GM18868 (cell line): Measurements from ENCODE around the gene RAPGEF4.

Experiments
- ATAC-seq: cut with Tn5 transposase; IDR thresholded peaks from one replicate; pipeline ENCODE4 v1.9.1; 2021; ENCODE audit warnings: mild to moderate bottlenecking, moderate library complexity; ENCODE audit not compliant: unreplicated experiment

RAPGEF4 gene

DNA sequence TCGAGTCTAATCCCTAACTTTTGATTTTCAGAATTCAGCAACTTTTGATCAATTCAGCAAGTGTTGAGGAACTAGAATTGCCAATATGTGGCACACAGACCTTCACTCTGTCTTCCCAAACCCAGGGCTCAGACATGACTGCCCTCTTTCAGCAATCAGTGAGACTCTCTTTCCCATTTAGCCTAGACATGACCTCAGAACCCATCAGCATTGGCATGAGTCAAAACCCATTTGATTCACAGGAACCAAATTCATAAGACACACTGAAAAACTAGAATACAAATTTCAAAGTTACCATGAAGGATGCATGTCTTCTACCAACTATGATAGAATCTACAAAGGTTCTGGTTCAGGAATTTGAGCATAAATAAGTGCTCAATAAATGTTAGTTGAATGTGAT, 226.4 kb downstream of the RAPGEF4 start:
- no peak for ATAC-seq

DNA sequence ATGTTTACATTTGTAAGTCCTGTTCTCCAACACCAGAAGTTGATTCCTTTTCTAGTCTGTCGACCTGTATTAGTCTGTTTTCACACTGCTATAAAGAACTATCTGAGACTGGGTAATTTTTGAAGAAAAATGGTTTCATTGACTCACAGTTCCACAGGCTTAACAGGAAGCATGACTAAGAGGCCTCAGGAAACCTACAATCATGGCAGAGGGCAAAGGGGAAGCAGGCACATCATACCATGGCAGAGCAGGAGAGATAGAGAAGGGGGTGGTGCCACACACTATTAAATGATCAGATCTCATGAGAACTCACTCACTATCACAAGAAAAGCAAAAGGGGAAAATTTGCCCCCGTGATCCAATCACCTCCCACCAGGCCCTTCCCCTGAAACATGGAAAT, 227.2 kb downstream of the RAPGEF4 start:
- ATAC-seq = no peak

DNA sequence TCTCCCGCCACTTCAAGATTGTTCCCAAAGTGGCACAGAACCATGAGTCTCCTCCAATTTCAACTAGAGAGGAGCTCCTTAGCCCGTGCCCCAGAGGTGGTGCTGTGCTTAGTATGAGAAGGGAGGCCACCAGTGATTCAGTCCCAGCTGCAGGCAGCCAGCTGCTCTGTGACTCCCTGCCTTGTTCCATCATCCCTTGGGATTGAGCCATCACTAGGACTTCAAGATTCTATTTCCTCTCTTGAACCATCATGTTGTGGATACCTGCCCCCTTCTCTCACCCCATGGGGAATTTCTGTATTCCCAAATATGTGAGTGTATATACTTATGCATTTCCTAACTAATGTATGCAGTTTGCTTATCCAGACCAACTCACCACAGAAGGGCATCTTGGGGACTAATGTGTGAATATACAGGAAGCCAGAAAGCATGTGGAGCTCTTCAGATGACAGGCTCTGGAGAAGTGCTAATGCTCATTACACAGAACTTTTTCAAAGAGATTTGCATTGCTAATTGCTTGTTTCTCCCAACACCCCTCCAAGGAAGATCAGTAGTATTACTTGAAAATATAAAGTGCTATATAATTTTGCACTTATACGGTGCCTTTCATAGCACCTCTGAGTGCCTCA, 229.0 kb downstream of the RAPGEF4 start:
- no peak for ATAC-seq

DNA sequence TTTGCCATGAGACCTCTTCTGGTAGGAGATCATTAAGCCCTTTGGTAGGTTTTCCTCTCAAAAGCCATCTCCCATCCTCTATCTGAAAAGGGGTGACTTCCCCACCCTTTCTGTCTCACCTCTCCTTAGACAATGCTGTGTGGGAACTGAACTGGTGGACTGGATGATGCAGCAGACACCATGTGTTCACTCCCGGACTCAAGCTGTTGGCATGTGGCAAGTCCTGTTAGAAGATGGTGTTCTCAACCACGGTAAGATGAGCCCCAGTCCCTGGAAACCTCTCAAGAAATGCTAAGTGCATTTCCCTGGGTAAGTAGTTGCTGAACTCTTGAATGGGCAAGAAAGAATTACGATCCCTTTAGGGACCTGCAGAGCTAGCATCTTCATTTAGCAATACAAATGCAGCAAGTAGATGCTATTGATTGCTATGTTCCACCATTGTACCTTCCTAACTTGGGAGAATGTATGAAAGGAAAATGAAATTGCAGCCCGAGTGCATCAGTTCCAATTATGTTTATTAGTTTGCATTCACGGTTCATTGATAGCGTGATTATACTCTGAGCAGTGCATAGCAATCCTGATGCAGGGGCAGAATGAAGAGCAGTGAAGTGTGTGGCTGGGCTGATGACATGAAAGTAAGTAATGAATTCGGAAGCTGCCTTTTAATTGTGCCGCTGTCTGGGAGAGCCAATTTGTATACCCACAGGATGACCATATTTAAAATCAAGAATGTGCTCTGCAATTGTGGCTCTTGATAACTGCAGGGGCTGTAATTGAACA, 230.0 kb downstream of the RAPGEF4 start:
- no peak for ATAC-seq

DNA sequence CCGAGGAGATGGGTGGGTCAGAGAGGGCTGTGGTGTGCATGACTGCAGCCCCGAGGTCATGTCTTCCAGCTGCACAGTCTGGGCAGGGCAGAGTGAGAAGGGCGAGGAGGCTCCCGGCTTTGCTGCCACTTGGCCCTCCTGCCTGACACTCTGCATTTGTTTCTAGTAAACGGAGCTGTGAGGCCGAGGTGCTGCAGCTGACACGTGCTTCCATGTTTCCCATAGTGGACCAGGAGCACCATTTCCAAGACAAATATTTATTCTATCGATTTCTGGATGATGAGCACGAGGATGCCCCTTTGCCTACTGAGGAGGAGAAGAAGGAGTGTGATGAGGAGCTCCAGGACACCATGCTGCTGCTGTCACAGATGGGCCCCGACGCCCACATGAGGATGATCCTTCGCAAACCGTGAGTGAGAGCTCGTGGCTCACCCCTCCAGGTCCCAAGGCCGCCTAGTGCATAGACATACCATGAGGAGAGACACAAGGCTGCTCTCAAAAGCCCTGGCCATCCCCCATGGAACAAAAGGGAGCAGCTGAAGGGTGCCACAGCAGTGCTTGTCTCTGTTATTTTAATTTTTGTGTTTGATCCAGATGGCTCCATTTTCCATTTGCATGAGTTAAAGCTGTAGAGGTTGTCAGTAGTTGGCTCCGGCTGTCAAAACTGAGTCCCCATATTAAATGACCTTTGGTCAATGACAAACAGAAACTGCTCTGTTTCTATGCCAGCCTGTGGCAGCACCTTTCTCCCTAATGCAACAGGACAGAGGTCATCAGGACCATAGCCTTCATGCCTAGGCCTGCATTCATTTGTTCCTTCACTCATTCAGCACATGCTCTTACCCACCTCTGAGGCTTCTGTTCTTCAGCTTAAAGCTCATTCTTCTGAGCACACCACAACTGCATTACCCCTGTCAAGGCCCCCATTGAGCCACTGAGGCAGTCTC, 231.7 kb downstream of the RAPGEF4 start:
- no peak for ATAC-seq

DNA sequence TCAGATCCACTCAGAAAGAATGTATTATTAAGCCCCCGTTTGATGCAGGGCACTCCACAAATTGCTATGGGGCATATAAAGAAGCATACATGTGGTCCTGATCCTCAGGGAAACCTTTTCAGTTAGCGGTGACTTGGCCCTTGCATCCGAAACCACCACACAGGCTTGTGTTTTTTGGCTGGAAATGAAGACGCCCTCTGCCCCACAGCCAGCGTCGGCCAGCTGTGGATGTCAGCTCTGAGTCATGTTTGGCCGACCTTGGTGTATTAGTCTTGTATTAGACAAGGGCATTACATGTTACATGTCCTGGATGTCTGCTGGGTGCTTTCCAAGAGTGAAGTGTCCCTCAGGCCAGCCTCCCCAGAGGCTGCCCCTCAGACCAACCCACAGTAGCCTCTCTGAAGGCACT, 232.4 kb downstream of the RAPGEF4 start:
- ATAC-seq = no peak

DNA sequence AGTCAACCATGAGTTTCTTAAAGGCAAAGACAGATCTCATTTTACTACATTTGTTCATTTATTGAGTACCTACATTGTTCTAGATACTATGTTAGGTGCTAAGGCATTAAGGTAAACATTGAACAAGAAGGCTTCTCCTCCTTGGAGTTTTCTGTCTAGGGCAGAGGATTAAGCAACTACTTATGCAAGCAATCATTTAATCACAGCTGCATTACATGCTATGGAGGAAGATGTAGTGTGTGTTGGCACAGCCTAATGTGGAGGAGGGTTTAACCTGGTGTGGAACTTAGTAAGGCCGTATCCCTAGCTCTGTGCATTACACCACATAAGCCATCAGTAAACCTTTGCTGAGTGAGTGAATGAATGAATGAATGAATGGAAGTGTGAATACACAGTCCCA, 233.5 kb downstream of the RAPGEF4 start:
- ATAC-seq = no peak

DNA sequence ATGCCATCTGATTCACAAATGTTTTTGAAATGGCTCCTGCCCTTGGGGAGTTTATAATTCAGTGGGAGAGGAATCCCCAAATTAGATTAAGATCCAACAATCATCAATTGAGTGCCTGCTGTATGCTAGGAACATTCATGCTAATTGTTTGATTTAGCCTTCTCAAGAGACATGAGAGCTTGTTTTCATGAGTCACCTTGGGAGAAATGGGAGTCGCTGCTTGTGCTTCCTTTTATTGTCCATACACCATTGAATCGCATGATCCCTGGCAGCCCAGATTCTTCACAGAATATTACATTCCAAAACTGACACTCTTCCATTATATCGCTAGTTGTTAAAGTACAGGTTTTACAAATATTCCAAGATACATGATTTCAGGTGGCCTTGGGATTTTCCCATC, 234.0 kb downstream of the RAPGEF4 start:
- no peak for ATAC-seq

DNA sequence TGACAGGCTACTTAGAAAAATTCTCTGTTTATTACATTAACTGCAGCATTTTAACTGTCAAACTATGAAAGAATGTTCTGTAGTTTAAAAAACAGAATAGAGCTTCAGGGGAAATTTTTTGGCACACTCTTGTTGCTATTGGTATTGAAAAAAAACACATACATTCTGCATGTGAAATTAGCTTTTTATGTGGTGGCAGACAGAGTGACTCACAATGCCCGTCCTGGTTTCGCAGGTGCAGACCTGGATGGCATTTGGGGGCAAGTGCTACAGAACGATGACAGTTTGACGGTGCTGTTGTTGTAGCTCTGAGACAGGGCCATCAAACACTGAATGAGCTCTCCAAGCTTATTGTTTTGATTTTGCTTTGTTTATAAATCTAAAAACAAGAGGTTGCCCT, 235.0 kb downstream of the RAPGEF4 start:
- ATAC-seq = no peak

DNA sequence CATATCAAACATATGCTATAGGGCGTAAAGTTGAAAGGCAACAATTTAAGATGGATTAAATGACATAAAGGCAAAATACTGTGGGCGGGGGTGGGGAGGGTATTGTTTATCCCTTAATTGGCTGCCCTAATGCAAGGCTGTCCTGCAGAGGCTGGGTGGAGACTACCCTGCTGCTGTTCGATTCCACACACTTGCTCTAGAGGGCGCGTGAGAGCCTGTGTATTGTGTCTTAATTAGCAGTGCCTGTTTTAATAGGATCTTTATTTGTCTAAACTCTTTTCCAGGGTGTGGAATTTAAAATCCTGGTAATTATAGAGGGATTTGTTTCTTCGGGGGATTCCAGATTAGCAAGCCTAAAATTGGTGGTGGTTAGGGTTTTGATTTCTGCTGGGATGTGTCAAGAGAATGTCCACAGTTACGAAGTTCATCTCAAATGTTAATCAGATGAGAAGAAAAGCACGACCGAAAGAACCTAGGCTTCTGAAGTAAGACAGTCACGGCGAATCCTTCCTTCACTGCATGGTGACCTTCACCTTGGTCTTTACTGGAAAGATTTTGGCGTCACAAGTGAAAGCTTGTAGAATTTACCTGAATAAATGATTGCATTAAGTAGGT, 236.5 kb downstream of the RAPGEF4 start:
- ATAC-seq = no peak

DNA sequence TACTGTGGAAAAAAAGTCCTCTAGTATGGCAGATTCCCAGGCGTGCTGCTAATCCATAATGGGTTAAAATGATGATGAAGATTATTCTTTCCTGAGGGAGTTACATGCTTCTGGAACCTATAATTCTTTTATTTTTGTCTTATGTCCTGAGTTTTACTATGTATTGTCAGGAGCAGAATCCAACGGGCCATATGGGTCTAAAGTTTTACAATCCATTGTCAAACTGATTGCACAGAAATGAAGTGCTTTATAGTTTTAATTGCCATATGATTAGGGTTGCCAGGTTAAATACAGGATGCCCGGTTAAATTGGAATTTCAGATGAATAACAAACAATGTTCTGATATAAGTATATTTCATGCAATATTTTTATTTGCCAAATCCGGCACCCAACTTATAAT, 239.1 kb downstream of the RAPGEF4 start:
- no peak for ATAC-seq

DNA sequence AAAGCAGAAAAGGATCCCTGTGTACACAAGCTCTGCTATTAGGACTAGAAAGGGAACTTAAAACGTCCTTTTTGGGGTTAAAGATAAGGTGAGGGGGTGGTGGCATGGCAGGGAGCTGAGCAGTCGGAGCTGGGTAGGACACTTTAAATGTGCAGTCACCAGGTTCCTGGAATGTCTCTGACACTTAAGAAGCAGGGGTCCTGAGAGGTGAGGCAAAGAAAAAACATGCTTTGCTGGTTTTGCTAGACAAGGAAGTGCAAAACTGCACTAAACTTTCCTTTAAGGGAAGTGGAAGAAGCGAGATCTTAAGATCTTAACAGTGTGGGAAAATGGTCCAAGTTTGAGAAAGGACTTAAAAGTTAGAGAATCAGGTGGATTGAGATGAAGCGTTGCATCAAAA, 240.5 kb downstream of the RAPGEF4 start:
- no peak for ATAC-seq

DNA sequence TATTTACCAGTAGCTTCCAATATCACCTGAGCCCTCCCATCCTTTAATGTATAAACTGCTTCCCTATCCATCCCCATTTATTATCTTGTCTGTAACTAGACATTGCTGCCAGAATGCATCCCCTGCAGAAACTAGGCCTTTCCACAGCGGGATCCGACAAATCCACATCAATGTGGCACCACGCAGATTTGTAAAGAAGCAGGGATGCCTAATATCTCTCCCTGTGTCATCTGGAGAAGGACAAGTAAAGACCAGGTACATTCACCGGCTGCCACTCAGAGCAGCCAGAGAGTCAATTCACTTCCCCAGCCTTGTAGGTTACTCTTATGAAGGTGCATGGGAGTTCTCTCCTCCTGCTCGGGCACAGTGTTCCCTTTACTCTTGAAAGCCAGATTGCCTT, 241.2 kb downstream of the RAPGEF4 start:
- no peak for ATAC-seq

DNA sequence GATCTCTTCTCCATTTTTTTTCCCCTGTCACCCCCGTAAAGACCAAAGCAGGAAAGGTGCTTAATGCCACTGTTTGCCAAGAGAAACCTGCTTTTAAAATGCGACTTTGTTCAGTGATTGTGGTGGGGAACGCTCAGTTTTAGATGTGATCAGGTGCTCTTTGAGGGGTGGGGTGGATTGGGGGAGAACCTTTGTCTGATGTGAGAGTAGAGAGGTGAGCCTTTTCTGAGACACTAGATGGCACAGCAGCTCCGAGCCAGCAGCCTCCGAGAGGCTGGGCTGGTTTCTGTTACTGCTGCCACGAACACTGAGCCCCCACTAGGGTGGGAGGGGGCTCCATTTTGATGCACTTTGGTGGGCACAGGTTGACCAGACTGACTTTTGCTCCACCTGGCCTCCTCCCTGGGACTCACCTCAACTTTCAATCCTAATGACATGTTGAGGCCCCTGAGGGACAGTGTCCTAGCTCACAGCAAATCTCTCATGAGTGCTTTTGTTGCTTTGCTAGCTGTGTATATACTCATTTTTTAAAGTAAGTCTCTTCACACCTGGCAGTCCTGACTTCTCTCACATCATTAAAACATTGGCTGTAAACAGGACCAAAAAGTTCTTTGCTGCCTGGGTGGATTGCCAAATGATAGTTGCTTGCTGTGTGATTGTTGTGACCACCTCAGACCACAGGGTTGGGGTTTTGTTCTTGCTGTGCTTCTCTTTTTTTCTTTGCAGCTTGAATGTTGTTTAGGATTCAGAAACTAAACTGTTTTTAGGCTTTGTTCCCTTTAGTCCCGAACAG, 241.8 kb downstream of the RAPGEF4 start:
- ATAC-seq = no peak

DNA sequence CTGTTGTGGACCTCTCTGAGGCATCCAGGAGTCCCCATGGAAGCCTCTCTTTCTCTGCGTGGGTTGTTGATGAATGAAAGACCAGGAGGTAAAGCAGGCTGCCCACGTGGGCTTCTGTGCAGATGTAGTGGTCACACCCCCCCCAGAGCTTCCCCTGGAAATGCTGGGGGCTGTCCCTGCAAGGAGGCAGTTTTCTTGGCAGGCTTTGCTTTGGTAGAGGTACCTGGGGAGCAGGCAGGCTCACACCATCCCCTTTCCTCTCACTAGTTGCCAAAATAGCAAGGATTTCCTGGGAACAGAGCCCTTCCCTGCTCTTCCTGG, 242.4 kb downstream of the RAPGEF4 start:
- ATAC-seq = no peak

DNA sequence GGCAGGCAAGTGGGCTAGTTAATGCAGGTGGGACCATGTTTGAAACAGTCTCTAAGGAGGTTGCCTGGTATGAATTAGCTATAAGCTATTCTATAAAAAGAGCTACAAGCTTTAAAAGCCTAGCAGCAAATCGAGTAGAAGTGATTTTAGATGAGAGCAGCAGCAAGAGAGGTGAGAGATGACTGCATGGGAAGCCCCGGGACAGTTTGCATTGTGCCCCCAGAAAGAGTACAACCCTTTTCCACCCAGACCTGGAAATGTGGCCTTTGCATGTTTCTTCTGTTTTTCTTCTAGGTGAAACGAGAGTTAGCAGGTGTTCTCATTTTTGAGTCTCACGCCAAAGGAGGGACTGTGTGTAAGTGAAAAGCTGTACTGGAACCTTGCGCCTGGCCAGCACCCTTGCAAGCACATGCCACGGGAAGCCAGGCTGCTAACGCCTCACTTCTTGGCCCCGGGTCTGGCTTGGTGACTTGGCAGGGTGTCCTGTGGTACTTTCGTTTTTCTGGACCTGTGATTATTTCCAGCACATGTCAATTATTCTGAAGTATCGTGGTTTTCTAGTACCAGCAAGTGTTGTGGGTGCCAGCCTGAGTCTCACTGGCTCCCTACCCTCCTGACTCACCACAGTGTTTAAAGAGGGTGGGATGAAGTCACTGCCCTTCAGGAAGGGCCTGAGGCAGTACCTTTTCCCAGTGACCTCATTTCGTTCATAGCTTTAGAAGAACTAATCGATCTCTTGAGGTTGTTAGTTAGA, 249.7 kb downstream of the RAPGEF4 start:
- no peak for ATAC-seq

DNA sequence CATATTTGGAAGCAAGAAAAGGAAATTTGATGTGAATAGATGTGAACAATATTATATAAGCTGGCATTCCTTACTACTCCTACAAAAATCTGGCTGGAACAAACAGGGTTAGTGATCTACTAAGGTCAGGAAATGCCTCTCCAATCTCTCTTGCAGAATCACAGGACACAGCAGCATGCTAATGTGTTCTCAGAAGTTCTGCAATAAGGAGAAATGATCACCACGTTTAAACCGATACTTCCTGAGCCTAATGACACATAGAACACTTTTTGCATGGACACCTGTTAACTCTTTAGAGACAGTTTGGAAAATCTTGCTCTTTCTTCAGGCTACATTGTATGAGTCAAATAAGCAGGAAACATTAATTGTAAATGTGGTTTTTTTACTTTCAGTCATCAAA, 250.4 kb downstream of the RAPGEF4 start:
- ATAC-seq = no peak

DNA sequence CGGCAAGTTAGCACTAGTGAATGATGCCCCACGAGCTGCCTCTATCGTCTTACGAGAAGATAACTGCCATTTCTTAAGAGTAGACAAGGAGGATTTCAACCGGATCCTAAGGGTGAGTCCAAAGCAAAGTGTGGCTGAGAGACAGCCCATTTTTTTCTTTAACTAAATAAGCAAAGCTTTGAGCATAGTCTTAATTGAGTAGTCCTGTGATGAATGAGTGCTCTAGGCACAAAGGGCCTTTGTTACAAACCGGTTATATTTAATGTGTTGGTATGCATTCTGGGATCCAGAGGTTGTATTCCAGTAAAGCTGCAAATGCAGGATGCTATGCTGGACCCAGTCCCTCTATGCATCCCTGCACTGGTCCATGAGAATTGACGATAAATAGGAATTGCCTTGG, 253.1 kb downstream of the RAPGEF4 start:
- ATAC-seq = no peak

DNA sequence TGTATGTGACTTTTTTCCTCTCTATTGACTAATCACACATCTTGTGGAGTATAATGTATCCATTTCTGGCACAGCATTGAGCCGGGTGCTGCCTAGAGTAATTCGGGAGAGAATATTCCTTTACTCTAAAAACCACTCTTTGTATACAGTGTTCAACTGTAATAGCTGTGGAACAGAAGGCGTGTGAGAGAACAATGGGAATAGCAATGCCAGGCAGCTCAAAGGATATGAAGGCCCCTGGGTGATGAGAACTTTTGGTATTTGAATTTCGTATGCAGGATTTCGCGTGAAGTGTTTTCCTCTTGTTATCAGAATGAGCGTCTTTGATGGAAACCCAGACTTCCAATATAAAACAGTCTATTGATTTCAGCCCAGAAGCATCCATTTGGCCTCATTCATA, 255.4 kb downstream of the RAPGEF4 start:
- no peak for ATAC-seq

DNA sequence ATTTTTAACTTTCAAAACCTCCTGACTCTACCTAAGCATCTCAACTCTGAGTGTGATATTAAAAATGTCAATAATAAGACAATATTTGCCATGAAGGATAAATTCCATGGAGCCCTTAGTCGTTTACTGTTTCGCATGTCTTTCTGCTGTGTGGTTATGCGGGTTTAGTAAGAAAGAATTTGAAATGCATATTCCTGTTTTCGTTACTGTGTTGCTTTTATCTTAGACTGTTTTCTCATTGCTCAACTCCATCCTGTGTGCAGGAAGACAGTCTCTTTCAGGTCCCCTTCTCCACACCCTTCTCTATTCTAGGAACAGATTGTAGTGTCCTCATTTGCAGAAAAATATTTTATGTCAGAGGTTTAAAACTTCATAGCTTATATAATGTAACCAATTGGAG, 257.5 kb downstream of the RAPGEF4 start:
- ATAC-seq = no peak
